Smooth muscle cell of trachea (primary cell): ENCODE measurements around the gene PTCHD1. TPM values are rescaled to one million over a fixed set of nuclear protein-coding genes. Genes with fewer than 3 reads are reported as not detected.

Source experiments
- total RNA-seq: library from RNA; depleted of rRNA; stranded (reverse); fragments of >200 nt; gene quantifications from 2 replicates; pipeline ENCODE4 v1.2.1, GENCODE V29; 2014

The PTCHD1 gene
- total RNA-seq = under 0.01 TPM in 1 of 2 replicates, not detected in the other

GRCh38 chrX:23334848-23335599 is at the start of gene PTCHD1:
Gene PTCHD1, plus strand, starts transcription at chrX:23334849. Its CDS starts 27 bp downstream, at chrX:23334876.

